ENCODE measurements around the gene FMNL1. TPM values are rescaled to one million over a fixed set of nuclear protein-coding genes. Genes with fewer than 3 reads are reported as not detected.

FMNL1 gene
- total and polyA plus RNA-seq, 12 donors, result 0.72 to 31.9 (median 13.8) TPM

Other genes starting within 250 kb of the FMNL1 start
- 100 to 1,000 TPM in 2 of 9 donors, 10 to 100 TPM in 7; 53.1 to 115 (median 66.8) TPM for gene DCAKD, start 170.3 kb upstream of the FMNL1 start, total RNA-seq
- 10 to 100 TPM; 34.9 to 40.6 (median 35.2) TPM for gene DCAKD, start 170.3 kb upstream of the FMNL1 start, polyA plus RNA-seq
- 100 to 1,000 TPM in 7 of 9 donors, 10 to 100 TPM in 2; 85.9 to 174 (median 129) TPM for gene NMT1, start 160.6 kb upstream of the FMNL1 start, total RNA-seq
- gene NMT1, start 160.6 kb upstream of the FMNL1 start, polyA plus RNA-seq, result 100 to 1,000 TPM; 119 to 170 (median 163) TPM
- 100 to 1,000 TPM in 5 of 9 donors, 10 to 100 TPM in 3, 1 to 10 TPM in 1; 5.8 to 246 (median 148) TPM for gene PLCD3, start 89.4 kb upstream of the FMNL1 start, total RNA-seq
- 10 to 100 TPM; 33.2 to 68.1 (median 36.4) TPM for gene PLCD3, start 89.4 kb upstream of the FMNL1 start, polyA plus RNA-seq
- 10 to 100 TPM in 8 of 9 donors, 1 to 10 TPM in 1; 6.6 to 30.6 (median 19.1) TPM for gene ACBD4, start 86.2 kb upstream of the FMNL1 start, total RNA-seq
- gene ACBD4, start 86.2 kb upstream of the FMNL1 start, polyA plus RNA-seq, result 10 to 100 TPM in 2 of 3 donors, 1 to 10 TPM in 1; 7.9 to 71.3 (median 44.5) TPM
- gene HEXIM1, start 73.4 kb upstream of the FMNL1 start, total RNA-seq, result 100 to 1,000 TPM in 1 of 9 donors, 10 to 100 TPM in 8; 19.4 to 159 (median 44.0) TPM
- gene HEXIM1, start 73.4 kb upstream of the FMNL1 start, polyA plus RNA-seq, result 10 to 100 TPM; 23.3 to 26.0 (median 24.4) TPM
- 10 to 100 TPM in 8 of 9 donors, 1 to 10 TPM in 1; 8.5 to 28.1 (median 17.1) TPM for gene HEXIM2, start 60.0 kb upstream of the FMNL1 start, total RNA-seq
- 10 to 100 TPM in 2 of 3 donors, 1 to 10 TPM in 1; 4.5 to 18.0 (median 14.7) TPM for gene HEXIM2, start 60.0 kb upstream of the FMNL1 start, polyA plus RNA-seq
- gene SPATA32, start 40.2 kb downstream of the FMNL1 start, total RNA-seq, result under 1 TPM in 2 of 9 donors, not detected in 7; 0.06 to 0.11 TPM
- not detected for gene SPATA32, start 40.2 kb downstream of the FMNL1 start, polyA plus RNA-seq
- gene MAP3K14, start 95.1 kb downstream of the FMNL1 start, total RNA-seq, result 1 to 10 TPM; 2.4 to 9.7 (median 7.2) TPM
- 10 to 100 TPM in 1 of 3 donors, 1 to 10 TPM in 2; 2.9 to 14.7 (median 7.7) TPM for gene MAP3K14, start 95.1 kb downstream of the FMNL1 start, polyA plus RNA-seq
- gene ARHGAP27, start 211.0 kb downstream of the FMNL1 start, total RNA-seq, result 10 to 100 TPM in 7 of 9 donors, 1 to 10 TPM in 2; 2.8 to 25.4 (median 17.5) TPM
- 10 to 100 TPM in 2 of 3 donors, 1 to 10 TPM in 1; 3.0 to 40.2 (median 19.4) TPM for gene ARHGAP27, start 211.0 kb downstream of the FMNL1 start, polyA plus RNA-seq

All from adrenal gland (tissue), 12 donors.